Heart right ventricle (tissue), 16 donors: ENCODE measurements around the gene MRE11. TPM values are rescaled to one million over a fixed set of nuclear protein-coding genes. Genes with fewer than 3 reads are reported as not detected.

ENCODE experiments used
- ATAC-seq, 8 donors: fragments of 200-7000 bp; cut with Tn5 transposase; one replicate each; pipeline ENCODE4 v1.9.1; 2020; ENCODE audit warnings: mild to moderate bottlenecking in 8 of 8, moderate library complexity in 8 of 8, moderate number of reproducible peaks in 1 of 8
- DNase-seq, 2 donors: peaks; one replicate each; pipeline ENCODE4 v3.0.0-alpha.2; 2020
- H3K27ac ChIP-seq, 10 donors: fragments of 200-600 bp; sonication (generic) in 2 of 10; one replicate each; pipeline versions ENCODE4 v1.5.0 to v1.8.0; 2020 to 2022; ENCODE audit warnings: mild to moderate bottlenecking in 3 of 10
- H3K27me3 ChIP-seq, 7 donors: fragments of 200-600 bp; one replicate each; pipeline ENCODE4 v1.8.0; 2021 to 2022; ENCODE audit warnings: mild to moderate bottlenecking in 2 of 7
- H3K36me3 ChIP-seq, 9 donors: fragments of 200-600 bp; sonication (generic) in 1 of 9; one replicate each; pipeline versions ENCODE4 v1.5.0 to v1.8.0; 2020 to 2022; ENCODE audit warnings: mild to moderate bottlenecking in 2 of 9
- H3K4me1 ChIP-seq, 9 donors: fragments of 200-600 bp; sonication (generic) in 1 of 9; one replicate each; pipeline versions ENCODE4 v1.5.0 to v1.8.0; 2020 to 2022; ENCODE audit warnings: mild to moderate bottlenecking in 4 of 9
- H3K4me3 ChIP-seq, 10 donors: fragments of 200-600 bp; sonication (generic) in 2 of 10; one replicate each; pipeline versions ENCODE4 v1.5.0 to v1.8.0; 2020 to 2022; ENCODE audit warnings: mild to moderate bottlenecking in 7 of 10, moderate library complexity in 2 of 10
- H3K9me3 ChIP-seq, 11 donors: fragments of 200-600 bp in 10 of 11; sonication (generic) in 2 of 11; one replicate each; pipeline versions ENCODE4 v1.5.0 to v1.8.0; 2013 to 2022; ENCODE audit warnings: mild to moderate bottlenecking in 2 of 11, control low read depth in 1 of 11, moderate library complexity in 1 of 11
- WGBS, 2 donors: extraction: QIAGEN DNeasy Blood & Tissue Kit; methylation state at CpG; one replicate each; pipeline ENCODE4 v1.1.7; 2013; ENCODE audit warnings: inconsistent platforms in 1 of 2; 5-methylcytosine and 5-hydroxymethylcytosine counted together
- intact Hi-C, 10 donors: fragments of 100-400 bp; cut with DNase I; formaldehyde crosslinking; loops; one replicate each; pipeline versions ENCODE4 v1.11.1 to v1.14.2; 2022
- polyA plus RNA-seq, 2 donors: library from polyadenylated mRNA; stranded (reverse); fragments of 200-250 nt; gene quantifications; one replicate each; pipeline ENCODE4 v1.2.3, GENCODE V29; 2013
- total RNA-seq, 10 donors: library from RNA; stranded (reverse); fragmentation: NEBNext Ultra II Directional in 3 of 10; extraction: Animal tissue kit (Norgen Biotek cat#: 25700) in 3 of 10; gene quantifications; one replicate each; pipeline versions ENCODE4 v1.2.1 to v1.2.4, GENCODE V29; 2021 to 2023
- TF ChIP-seq, protein P1 (sequence below), 9 donors: fragments of 200-600 bp; sonication (generic) in 2 of 9; IDR thresholded peaks; one replicate each; pipeline versions ENCODE4 v1.5.0 to v1.8.0; 2021 to 2022; ENCODE audit warnings: antibody characterized with exemption in 9 of 9, mild to moderate bottlenecking in 5 of 9, moderate library complexity in 1 of 9
- donor health status: Arrhythmogenic right ventricular cardiomyopathy.
- donor health status: ischemic (EF 13 %, LVEDD 7.1; RV severe dilation, severe dysfunction).
- donor health status: healthy with polysubstance abuse.
- donor health status: DM: no; HTN: yes; CAD: no.
- donor health status: DM: no; HTN: no; CAD: no.
- donor health status: ischemic (EF 25% LVEDD 6.9; RV normal size, moderate dysfunction).
- donor health status: ischemic (EF 25% LVEDD 5.7; RV mildly dilated, moderate dysfunction).
- donor health status: healthy.
- donor health status: DM: yes; HTN: yes; CAD: no.
- donor health status: Ischemic cardiomyopathy.
- donor health status: ischemic (EF 35%, LVEDD 5.7; RV mildly dilated, moderate dysfunction).
- donor health status: nonischemic (EF 11% LVEDD 7.7; RV severe dilation, severe dysfunction).
- donor health status: DM: yes; HTN: yes; CAD: no.
- donor health status: PGD.
- donor health status: ischemic (EF 29% LVEDD 5.4; RV normal size, mild dysfunction).
- donor health status: nonischemic (EF 23%, LVEDD 6.1; RV moderate dilation, normal function).

Gene MRE11
- total and polyA plus RNA-seq, 12 donors: 3.3 to 11.2 (median 7.9) TPM

DNA sequence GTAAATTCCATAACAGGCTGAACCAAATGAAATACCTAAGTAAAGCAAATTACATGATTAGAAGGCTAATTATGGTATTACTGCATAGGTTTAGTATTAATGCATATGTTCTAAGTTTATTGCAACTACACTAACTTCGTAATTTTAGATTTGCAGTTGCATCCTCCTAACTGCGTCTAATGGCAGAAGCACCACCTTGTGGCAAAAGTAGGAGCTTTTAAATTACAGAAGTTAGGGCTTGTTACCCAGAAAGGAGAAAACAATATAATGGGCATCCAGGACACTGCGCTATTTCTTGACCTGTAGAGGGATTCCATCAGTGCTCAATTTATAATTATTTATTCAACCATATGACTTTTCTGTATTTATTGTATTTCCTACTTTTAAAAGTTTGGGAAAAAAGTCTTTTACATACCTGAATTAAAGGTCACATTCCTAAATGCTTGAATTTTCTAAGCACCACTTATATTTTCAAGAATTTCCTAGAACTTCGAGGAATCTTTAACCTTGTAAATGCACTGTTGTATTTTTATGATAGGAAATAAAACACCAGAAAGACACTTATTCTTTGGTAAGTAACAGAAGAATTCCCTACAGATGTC lies 76.2 kb downstream of the MRE11 start:
- Histone ChIP-seq H3K9me3 (no peaks in the 10 kb centered on the region), H3K36me3 (peaks cover 0 to 48% (median 0%) of the 10 kb centered on the region in 9 donors), H3K4me3 (no peak overlapping the region), H3K27me3 (no peaks in the 10 kb centered on the region), H3K4me1 (no peaks in the 10 kb centered on the region), H3K27ac (no peak overlapping the region)
- WGBS, 2 donors: 60 to 67% methylated on average over 4 of the region's 4 CpGs
- TF ChIP-seq, protein P1, sequence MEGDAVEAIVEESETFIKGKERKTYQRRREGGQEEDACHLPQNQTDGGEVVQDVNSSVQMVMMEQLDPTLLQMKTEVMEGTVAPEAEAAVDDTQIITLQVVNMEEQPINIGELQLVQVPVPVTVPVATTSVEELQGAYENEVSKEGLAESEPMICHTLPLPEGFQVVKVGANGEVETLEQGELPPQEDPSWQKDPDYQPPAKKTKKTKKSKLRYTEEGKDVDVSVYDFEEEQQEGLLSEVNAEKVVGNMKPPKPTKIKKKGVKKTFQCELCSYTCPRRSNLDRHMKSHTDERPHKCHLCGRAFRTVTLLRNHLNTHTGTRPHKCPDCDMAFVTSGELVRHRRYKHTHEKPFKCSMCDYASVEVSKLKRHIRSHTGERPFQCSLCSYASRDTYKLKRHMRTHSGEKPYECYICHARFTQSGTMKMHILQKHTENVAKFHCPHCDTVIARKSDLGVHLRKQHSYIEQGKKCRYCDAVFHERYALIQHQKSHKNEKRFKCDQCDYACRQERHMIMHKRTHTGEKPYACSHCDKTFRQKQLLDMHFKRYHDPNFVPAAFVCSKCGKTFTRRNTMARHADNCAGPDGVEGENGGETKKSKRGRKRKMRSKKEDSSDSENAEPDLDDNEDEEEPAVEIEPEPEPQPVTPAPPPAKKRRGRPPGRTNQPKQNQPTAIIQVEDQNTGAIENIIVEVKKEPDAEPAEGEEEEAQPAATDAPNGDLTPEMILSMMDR (IDR thresholded peaks at IDR 0.05): peak; percentile 13 to 70 (median 58)
- ATAC-seq (peak in 2 of 8 donors; percentile 47 to 50), DNase-seq (no peak)
- intact Hi-C loops: loop anchor here in 9 of 10 donors (2.0 to 10.0 kb wide), 8 partner anchors 233 to 525 kb away; no protein-coding TSS in a partner anchor

DNA sequence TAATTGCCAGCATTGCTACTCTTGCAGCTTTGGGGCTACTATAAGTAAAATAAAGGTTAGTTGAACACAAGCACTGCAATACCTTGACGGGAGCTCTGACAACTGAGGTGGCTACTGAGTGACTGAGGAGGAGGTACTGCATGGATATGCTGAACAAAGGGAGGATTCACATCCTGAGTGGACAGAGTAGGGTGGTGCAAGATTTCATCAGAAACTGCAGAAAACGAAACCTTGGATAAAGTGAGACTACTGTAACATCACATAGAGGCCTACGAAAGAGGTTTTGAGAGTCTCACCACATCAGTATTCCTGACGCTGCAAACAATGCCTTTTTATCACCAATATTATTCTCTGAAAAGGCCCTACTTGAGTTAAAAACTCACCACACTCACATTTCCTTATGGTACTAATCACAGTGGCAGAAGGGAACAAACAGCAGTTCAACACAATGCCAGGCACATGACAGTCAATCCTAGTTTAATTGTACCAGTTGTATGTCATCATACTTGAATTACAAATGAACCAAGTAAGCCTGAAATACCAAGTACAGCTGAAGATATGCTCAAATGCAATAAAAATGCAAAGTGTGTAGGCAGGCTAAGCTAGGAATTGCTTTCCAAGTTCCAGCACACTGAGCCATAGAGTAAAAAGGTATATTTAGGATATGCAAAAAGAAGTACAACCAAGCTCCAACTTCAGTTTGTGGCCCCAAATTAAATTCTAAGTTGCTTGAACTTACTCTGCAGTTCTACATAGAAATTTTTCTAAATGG lies 88.4 kb downstream of the MRE11 start:
- DNase-seq (no peak), ATAC-seq (no peak)
- Histone ChIP-seq H3K4me3 (no peak overlapping the region), H3K9me3 (peaks cover 0 to 12% (median 0%) of the 10 kb centered on the region in 11 donors), H3K36me3 (no peaks in the 10 kb centered on the region), H3K27ac (no peak overlapping the region), H3K4me1 (peaks cover 0 to 13% (median 6%) of the 10 kb centered on the region in 9 donors), H3K27me3 (peaks cover 0 to 28% (median 21%) of the 10 kb centered on the region in 7 donors)
- TF ChIP-seq, protein P1 (IDR thresholded peaks at IDR 0.05): no peak
- intact Hi-C loops: no loop called here
- 85 to 88% methylated on average over 4 of the region's 4 CpGs for WGBS, 2 donors

DNA sequence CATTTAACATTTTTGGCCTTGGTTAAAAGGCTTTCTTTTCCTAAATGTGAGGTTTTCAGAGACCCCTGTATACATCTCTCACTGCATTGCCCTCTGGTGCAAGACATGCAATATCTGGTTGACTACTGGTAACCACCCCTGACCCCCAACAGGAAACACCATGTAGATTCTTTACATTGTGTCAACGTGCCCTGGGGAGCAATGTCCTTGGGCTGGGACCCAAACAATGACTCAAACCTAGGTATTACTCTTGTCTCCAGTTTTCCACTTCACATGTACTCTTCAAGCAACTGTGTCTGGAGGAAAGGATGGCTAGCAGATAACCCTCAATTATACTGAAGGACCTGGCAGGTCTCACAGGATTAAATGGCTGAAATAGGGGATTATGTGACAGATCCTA lies 91.3 kb downstream of the MRE11 start:
- Histone ChIP-seq H3K36me3 (no peaks in the 10 kb centered on the region), H3K9me3 (peaks cover 0 to 6% (median 0%) of the 10 kb centered on the region in 11 donors), H3K27me3 (peaks cover 0 to 48% (median 40%) of the 10 kb centered on the region in 7 donors), H3K4me3 (no peak overlapping the region), H3K27ac (no peak overlapping the region), H3K4me1 (peaks cover 0 to 13% (median 6%) of the 10 kb centered on the region in 9 donors)
- ATAC-seq (no peak), DNase-seq (no peak)
- intact Hi-C loops: no loop called here
- 24 to 30% methylated on average over 1 of the region's 1 CpG for WGBS, 2 donors
- TF ChIP-seq, protein P1 (IDR thresholded peaks at IDR 0.05): no peak

DNA sequence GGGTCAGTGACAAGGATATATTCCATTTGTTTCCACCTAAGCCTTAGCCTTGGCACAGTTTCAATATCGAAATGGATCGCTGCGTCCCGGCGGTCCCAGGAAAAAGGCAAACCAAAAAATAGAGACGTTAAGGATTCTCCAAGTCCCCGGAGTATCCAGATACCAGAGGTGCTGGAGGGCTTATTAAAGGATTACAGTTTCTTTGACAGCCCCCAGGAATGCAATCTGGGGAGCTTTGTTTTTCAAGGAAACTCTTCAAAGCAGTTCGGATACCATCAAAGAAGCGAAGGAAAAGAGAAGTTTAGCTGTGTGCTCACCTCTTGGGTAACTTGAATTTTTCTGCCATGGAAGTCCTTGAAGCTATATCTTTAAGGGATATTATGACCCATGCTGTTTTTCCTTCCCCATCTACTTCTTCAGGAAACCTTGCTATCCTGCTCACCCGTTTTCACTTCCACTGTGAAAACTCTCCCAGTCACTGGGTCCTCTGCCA lies 91.8 kb downstream of the MRE11 start:
- H3K4me1 ChIP-seq: peaks cover 0 to 13% (median 6%) of the 10 kb centered on the region in 9 donors
- intact Hi-C loops: no loop called here
- no peak for ATAC-seq
- no peaks in the 10 kb centered on the region for H3K36me3 ChIP-seq
- DNase-seq: no peak
- peaks cover 0 to 48% (median 40%) of the 10 kb centered on the region in 7 donors for H3K27me3 ChIP-seq
- TF ChIP-seq, protein P1 (IDR thresholded peaks at IDR 0.05): no peak
- H3K27ac ChIP-seq: no peak overlapping the region
- H3K9me3 ChIP-seq: peaks cover 0 to 3% (median 0%) of the 10 kb centered on the region in 11 donors
- peak overlapping the region in 9 of 10 donors; percentile 24 to 56 (median 49) for H3K4me3 ChIP-seq
- WGBS, 2 donors: 17 to 27% methylated on average over 10 of the region's 10 CpGs
